HG03571 (cell line): ENCODE results near the gene HAP1.

Source experiments
- ATAC-seq: cut with Tn5 transposase; IDR thresholded peaks from one replicate; pipeline ENCODE4 v1.9.1; 2021; ENCODE audit not compliant: unreplicated experiment

Gene HAP1

GRCh38 chr17:41763327-41763726 is 28.9 kb upstream of the HAP1 start:
- ATAC-seq, result no peak

GRCh38 chr17:41762841-41763240 is 28.4 kb upstream of the HAP1 start:
- no peak for ATAC-seq

GRCh38 chr17:41762391-41762790 is 27.9 kb upstream of the HAP1 start:
- no peak for ATAC-seq

DNA sequence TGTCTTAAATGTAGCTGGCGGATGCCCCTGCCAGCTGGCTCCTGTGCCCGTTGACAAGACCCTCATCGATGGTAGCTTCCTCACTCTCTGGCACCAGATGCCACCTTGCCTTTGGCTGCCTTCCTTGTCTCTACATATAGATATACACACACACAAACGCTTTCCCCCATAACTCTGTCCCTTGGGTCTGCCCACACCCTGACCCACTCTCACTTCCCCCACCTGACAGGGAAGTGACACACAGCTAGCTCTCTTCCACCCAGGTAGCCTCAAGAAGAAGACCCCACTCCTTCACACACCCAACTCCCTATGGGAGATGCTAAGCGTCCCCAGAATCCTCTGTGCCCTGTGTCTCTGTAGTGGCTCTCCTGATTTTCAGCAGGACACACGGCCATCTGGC is 26.4 kb upstream of the HAP1 start:
- ATAC-seq, result no peak

DNA sequence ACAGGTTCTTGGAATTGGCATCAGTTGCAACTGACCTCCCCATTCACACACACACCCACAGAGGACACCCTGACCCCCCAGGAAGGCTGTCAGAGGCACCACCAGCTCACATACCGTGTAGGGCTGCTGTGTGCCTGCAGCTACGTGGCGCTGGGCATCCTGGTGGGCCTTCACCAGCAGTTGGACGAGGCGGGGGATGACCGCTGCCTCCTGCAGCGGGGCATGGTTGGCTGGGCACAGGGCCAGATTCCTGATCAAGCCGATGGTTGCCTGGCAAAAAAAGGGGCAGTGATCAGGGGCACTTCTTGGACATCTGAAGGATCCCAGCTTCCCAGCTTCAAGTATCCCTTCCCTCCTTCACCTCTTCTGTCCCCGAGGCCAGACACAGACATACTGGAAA is 24.2 kb upstream of the HAP1 start:
- no peak for ATAC-seq

DNA sequence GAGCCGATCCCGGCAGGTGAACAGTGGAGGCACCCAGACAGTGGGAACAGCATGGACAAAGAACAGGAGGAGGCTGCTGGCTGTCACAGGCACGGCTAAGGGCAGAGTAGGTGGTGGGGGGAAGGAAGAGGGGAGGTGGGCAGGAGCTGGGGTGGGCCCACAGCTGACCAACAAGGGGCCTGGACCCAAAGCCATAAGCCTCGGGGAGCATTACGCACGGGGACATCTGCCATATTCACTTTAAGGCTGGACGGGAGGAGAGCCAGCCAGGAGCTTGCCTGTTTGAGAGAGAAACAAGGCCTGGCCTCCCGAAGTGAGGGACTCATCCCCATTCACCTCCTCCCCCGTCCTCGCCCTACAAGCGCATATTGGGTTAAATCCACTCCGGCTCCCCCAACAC is 19.6 kb upstream of the HAP1 start:
- no peak for ATAC-seq

DNA sequence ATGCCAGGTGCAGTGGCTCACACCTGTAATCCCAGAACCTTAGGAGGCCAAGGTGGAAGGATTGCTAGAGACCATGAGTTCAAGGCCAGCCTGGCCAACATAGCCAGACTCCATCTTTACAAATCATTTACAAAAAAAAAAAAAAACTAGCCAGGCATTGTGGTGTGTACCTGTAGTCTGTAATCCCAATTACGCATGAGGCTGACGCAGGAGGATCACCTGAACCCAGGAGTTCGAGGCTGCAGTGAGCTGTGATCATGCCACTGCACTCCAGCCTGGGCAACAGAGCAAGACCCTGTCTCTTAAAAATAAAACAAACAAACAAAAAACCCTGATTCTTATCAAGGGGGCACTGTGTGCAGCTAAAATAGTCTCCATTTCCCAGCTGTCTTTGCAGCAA is 16.8 kb upstream of the HAP1 start:
- no peak for ATAC-seq

- no peak for ATAC-seq
Observed at GRCh38 chr17:41750862-41751261, 16.4 kb upstream of the HAP1 start.

- ATAC-seq, result no peak
Observed at GRCh38 chr17:41748275-41748674, 13.8 kb upstream of the HAP1 start.

DNA sequence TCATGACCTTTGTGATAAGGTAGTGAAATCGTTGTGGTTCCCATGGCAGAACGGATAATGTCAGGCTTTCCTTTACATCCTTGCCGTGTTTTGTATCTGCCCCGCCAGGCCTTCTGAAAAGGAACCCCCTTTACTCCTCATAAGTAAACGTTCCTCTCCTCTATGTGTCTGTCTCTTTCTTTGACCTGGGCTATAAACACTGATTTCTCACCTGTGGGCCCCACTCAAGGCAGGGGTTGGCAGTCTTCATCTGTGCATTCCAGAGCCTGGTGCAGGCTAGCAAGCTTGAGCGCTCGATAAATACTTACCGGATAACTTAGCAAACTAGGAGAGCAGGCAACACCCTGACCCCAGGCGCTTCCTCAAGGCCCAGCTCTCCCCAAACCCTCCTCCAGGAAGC is 7.3 kb upstream of the HAP1 start:
- no peak for ATAC-seq

DNA sequence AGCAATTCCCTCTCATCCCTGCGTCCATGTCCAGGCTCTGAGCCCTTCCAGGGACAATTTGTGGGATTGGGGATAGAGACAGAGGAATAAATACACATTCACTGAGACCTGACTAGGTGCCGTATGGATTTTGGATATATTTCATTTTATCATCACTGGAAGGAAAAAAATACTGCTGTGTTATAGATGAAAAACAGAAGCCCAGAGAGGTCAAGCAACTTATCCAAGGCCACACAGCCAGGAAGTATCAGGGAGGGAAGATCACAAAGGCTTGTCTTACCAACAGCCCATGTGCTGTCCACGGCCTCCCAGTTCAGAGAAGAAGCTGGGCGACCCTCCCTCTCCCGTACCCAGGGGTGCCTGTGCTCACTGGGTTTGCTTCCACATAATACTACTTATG is 6.1 kb upstream of the HAP1 start:
- ATAC-seq, result no peak

- ATAC-seq, result no peak
Observed at GRCh38 chr17:41739661-41740352, 5.4 kb upstream of the HAP1 start.

GRCh38 chr17:41738801-41739112 is 4.3 kb upstream of the HAP1 start:
- ATAC-seq, result no peak

GRCh38 chr17:41738077-41738800 is 3.8 kb upstream of the HAP1 start:
- ATAC-seq, result no peak

DNA sequence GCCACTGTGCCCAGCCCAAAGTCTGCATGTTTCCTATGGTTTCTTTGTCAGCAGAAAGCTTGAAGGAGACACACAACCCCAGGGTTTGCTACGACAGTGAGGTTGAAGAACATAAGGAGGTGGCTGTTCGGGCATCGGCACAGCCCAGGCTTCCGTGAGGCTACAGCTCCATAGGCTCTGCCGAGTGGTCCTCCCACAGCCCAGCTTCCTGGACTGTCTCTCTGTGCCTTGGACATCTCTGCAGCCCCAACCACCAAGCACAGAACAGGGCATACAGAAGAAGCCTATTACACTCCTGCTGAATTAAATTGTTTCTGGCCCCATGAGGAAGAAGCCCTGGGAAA is 3.2 kb upstream of the HAP1 start:
- ATAC-seq, result no peak

DNA sequence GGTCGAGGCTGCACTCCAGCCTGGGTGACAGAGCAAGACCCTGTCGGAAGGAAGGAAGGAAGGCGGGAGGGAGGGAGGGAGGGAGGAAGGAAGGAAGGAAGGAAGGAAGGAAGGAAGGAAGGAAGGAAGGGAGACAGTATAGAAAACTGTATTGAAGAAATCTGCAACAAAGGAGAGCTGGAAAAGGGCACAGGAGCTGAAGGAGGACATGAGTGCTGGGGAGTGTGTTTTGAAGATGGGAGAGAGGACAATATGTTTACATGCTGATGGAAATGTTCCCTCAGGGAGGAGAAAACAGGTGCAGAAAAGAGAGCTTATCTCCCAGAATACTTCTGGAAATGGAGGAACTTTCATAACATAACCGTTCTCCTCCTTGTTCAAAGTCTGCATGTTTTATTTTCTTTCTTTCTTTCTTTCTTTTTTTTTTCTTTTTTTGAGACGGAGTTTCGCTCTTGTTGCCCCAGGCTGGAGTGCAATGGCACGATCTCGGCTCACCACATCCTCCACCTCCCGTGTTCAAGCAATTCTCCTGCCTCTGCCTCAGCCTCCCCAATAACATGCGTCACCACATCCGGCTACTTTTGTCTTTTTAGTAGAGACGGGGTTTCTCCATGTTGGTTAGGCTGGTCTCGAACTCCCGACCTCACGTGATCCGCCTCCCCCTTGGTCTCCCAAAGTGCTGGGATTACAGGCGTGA is 2.7 kb upstream of the HAP1 start:
- no peak for ATAC-seq

GRCh38 chr17:41735744-41736143 is 1.3 kb upstream of the HAP1 start:
- no peak for ATAC-seq

DNA sequence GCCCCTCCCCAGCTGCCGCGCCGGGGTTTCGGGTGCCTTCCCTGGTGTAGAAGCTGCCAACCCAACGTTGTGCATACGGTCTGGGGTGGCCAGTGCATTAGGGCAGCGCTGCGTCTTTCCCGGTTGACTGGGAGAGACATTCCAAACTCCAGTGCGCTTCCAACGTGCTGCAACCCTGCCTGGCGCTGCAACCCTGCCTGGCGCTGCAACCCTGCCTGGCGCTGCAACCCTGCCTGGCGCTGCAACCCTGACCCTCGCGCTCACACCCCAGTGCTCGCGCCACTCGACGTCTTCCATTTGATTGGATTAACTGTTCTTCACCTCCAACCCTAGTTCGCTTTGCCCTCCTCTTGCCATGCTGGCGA is 488 bp upstream of the HAP1 start:
- ATAC-seq, result no peak

DNA sequence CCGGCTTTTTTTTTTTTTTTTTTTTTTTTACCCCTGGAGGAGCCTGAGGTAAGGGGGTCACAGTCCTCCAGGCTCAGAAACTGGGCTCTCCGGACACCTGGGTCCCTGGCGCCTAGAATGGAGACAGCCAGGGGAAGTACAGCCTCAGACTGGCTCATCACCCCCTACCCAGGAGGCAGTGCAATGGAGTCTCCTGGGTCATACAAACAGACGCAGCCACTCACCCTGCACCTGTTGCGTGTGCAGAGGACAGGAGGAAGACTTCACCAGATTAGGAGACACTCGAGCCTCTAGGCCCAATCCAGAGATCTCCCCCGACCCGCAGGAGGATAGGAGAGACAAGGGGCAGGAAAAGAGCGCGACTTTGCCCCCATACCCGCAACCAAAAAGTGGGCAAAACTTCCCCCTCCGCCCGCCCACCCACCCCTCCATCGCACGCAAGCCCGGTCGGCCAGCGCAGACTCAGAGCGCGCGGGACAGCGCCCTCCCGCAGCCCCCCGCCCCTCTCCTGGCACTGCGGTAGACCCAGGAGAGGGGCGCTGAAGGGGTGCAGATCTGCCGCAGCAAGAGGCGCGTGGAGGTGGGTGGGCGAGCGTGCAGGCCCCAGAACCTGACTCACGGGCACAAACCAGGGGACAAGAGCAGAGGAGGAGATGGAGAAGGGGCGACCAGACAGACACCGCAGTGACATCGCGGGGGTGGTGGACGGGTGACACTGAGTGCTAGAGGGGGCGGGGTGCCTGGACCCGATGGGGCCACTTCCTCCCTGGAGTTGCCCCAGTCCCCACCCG is 900 bp downstream of the HAP1 start:
- no peak for ATAC-seq

- ATAC-seq, result no peak
Observed at GRCh38 chr17:41731836-41732235, 2.6 kb downstream of the HAP1 start.

DNA sequence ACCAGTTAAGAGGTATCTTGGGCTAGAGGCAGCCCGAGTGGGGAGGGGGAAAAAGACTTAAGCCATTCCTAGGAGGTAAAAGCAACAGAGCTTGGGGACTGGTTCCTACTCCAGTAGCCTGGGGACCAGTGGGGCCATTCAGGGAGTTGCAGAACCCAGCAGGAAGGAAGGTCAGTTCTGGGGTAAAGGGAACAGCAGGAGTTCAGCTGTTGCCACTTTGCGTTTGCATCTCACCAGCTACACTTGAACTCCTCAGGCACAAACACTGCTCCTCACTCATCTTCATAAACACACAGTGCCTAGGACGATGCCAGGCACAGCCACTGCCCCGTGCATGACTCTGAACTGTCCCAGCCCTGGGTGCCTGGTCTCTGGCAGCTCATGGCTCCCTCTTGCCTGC is 4.0 kb downstream of the HAP1 start:
- ATAC-seq, result no peak

GRCh38 chr17:41728056-41728455 is 6.4 kb downstream of the HAP1 start:
- no peak for ATAC-seq
